ENCODE measurements around the gene LY86.

- no peak for TF ChIP-seq CREB1 (CRISPR knock-in tag; IDR thresholded peaks at IDR 0.05)
- TF ChIP-seq CTCF (IDR thresholded peaks at IDR 0.05) = no peak
- no peak for TF ChIP-seq JUN (CRISPR knock-in tag; IDR thresholded peaks at IDR 0.05)
- no peak for TF ChIP-seq ZBTB43 (CRISPR knock-in tag; IDR thresholded peaks at IDR 0.05)
- TF ChIP-seq SMAD4 (CRISPR knock-in tag; IDR thresholded peaks at IDR 0.05) = no peak
- no peak for TF ChIP-seq ESRRA (CRISPR knock-in tag; IDR thresholded peaks at IDR 0.05; ENCODE audit: borderline replicate concordance)
- TF ChIP-seq NR3C1 (CRISPR knock-in tag; conservative IDR thresholded peaks at IDR 0.05; ENCODE audit: low read depth) = no peak
- no peak for TF ChIP-seq ZNF232 (CRISPR knock-in tag; IDR thresholded peaks at IDR 0.05)
- TF ChIP-seq MXD4 (CRISPR knock-in tag; IDR thresholded peaks at IDR 0.05; ENCODE audit: borderline replicate concordance) = no peak
- TF ChIP-seq ZNF281 (CRISPR knock-in tag; IDR thresholded peaks at IDR 0.05) = no peak
These were observed 61.4 kb downstream of the LY86 start for GRCh38 chr6:6649824-6650349.

Measured in WTC11 (cell line).